ENCODE measurements around the gene EHD3. TPM values are rescaled to one million over a fixed set of nuclear protein-coding genes. Genes with fewer than 3 reads are reported as not detected.

Gene EHD3
- total RNA-seq, 1 experiment from 2014 or later, result not detected

DNA sequence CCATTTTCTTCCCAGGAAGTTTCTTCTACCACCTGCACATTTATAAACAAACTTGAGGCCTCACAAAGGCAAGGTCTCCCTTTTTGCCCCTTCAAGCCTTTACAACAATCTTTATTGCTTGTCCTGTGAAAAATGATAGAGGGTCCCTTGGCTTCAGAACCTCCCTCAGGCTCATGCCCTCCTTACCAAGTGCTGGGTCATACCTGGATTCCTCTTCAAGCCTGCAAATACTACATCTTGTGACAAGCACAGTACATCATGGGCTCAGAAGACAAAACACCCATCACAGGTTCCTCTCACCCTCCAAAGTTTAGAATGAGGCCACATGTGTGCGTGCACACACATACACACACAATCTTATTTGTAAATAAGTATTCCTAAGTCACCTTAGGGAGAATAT lies 25.7 kb upstream of the EHD3 start:
- BruUV-seq (replicated peaks), result no TSS peak

GRCh38 chr2:31212659-31213600 lies 21.0 kb upstream of the EHD3 start:
- Histone ChIP-seq H3K4me1 (0 out of 2 replicates have a peak, but pooled peaks cover 7% of the 10 kb centered on the region), H3K36me3 (ENCODE audit: control insufficient read depth, insufficient read depth, low read length) (no peaks in the 10 kb centered on the region), H3K9me3 (no peaks in the 10 kb centered on the region), H3K27me3 (replicated peaks; ENCODE audit: control insufficient read depth, insufficient read depth, low read length) (no peaks in the 10 kb centered on the region), H3K4me3 (ENCODE audit: low read depth, low read length) (no peak overlapping the region)
- no peak for TF ChIP-seq CTCF (IDR thresholded peaks at IDR 0.05; ENCODE audit: insufficient read depth in 1 of 2, low read depth in 1 of 2, low read length in 1 of 2, severe bottlenecking in 1 of 2, unreplicated experiment in 1 of 2)
- H3K27me3 Mint-ChIP-seq (ENCODE audit: insufficient read depth, unreplicated experiment), result peaks cover 2% of the 10 kb centered on the region
- H3K36me3 Mint-ChIP-seq (ENCODE audit: insufficient read depth, unreplicated experiment), result no peaks in the 10 kb centered on the region
- CTCF ChIA-PET, result no interaction called here
- H3K4me3 Mint-ChIP-seq (ENCODE audit: unreplicated experiment), result no peak overlapping the region
- BruUV-seq (replicated peaks), result no TSS peak
- no peaks in the 10 kb centered on the region for H3K4me1 Mint-ChIP-seq (ENCODE audit: low read depth, unreplicated experiment)
- intact Hi-C loops (cut with micrococcal nuclease; ENCODE audit: unreplicated experiment), result no loop called here
- no peaks in the 10 kb centered on the region for H3K9me3 Mint-ChIP-seq (ENCODE audit: unreplicated experiment)
- POLR2A ChIA-PET, result no interaction called here
- DNase-seq, result no peak
- H3K27ac Mint-ChIP-seq (ENCODE audit: unreplicated experiment), result no peak overlapping the region

More for the DNA sequence above, 25.7 kb upstream of the EHD3 start:
- H3K4me1 ChIP-seq, result 0 out of 2 replicates have a peak, but pooled peaks cover 4% of the 10 kb centered on the region
- Mint-ChIP-seq H3K4me1 (ENCODE audit: low read depth, unreplicated experiment) (no peaks in the 10 kb centered on the region), H3K27ac (ENCODE audit: unreplicated experiment) (no peak overlapping the region), H3K9me3 (ENCODE audit: unreplicated experiment) (no peaks in the 10 kb centered on the region), H3K4me3 (ENCODE audit: unreplicated experiment) (no peak overlapping the region), H3K36me3 (ENCODE audit: insufficient read depth, unreplicated experiment) (no peaks in the 10 kb centered on the region), H3K27me3 (ENCODE audit: insufficient read depth, unreplicated experiment) (peaks cover 8% of the 10 kb centered on the region)
- intact Hi-C loops (cut with micrococcal nuclease; ENCODE audit: unreplicated experiment), result no loop called here
- no peak overlapping the region for H3K4me3 ChIP-seq (ENCODE audit: low read depth, low read length)
- ChIA-PET CTCF (no interaction called here), POLR2A (no interaction called here)
- no peaks in the 10 kb centered on the region for H3K27me3 ChIP-seq (replicated peaks; ENCODE audit: control insufficient read depth, insufficient read depth, low read length)
- H3K36me3 ChIP-seq (ENCODE audit: control insufficient read depth, insufficient read depth, low read length), result no peaks in the 10 kb centered on the region
- DNase-seq, result no peak
- no peaks in the 10 kb centered on the region for H3K9me3 ChIP-seq
- TF ChIP-seq CTCF (IDR thresholded peaks at IDR 0.05; ENCODE audit: insufficient read depth in 1 of 2, low read depth in 1 of 2, low read length in 1 of 2, severe bottlenecking in 1 of 2, unreplicated experiment in 1 of 2), result no peak

GRCh38 chr2:31213601-31214443 lies 20.1 kb upstream of the EHD3 start:
- intact Hi-C loops (cut with micrococcal nuclease; ENCODE audit: unreplicated experiment), result no loop called here
- H3K4me1 Mint-ChIP-seq (ENCODE audit: low read depth, unreplicated experiment), result no peaks in the 10 kb centered on the region

More at GRCh38 chr2:31213601-31214443, 20.1 kb upstream of the EHD3 start:
- H3K4me1 ChIP-seq, result 0 out of 2 replicates have a peak, but pooled peaks cover 7% of the 10 kb centered on the region
- Mint-ChIP-seq H3K9me3 (ENCODE audit: unreplicated experiment) (no peaks in the 10 kb centered on the region), H3K27me3 (ENCODE audit: insufficient read depth, unreplicated experiment) (peaks cover 6% of the 10 kb centered on the region), H3K27ac (ENCODE audit: unreplicated experiment) (no peak overlapping the region), H3K36me3 (ENCODE audit: insufficient read depth, unreplicated experiment) (no peaks in the 10 kb centered on the region), H3K4me3 (ENCODE audit: unreplicated experiment) (no peak overlapping the region)
- no peaks in the 10 kb centered on the region for H3K36me3 ChIP-seq (ENCODE audit: control insufficient read depth, insufficient read depth, low read length)
- no peak for TF ChIP-seq CTCF (IDR thresholded peaks at IDR 0.05; ENCODE audit: insufficient read depth in 1 of 2, low read depth in 1 of 2, low read length in 1 of 2, severe bottlenecking in 1 of 2, unreplicated experiment in 1 of 2)
- BruUV-seq (replicated peaks), result no TSS peak
- DNase-seq, result no peak
- ChIA-PET CTCF (no interaction called here), POLR2A (no interaction called here)
- H3K9me3 ChIP-seq, result no peaks in the 10 kb centered on the region
- H3K4me3 ChIP-seq (ENCODE audit: low read depth, low read length), result no peak overlapping the region
- no peaks in the 10 kb centered on the region for H3K27me3 ChIP-seq (replicated peaks; ENCODE audit: control insufficient read depth, insufficient read depth, low read length)

Data from Caco-2 (cell line).